Suppressor macrophage (primary cell): ENCODE measurements around the gene HCK.
A peak's percentile ranks its signal among the peaks of the same experiment; 100 is the strongest.

Experiments
- DNase-seq, 4 experiments: peaks; one replicate each; pipeline ENCODE4 v3.0.0-alpha.2; 2020 to 2022

Gene HCK

GRCh38 chr20:32062776-32063170 lies 10.7 kb downstream of the HCK start:
- DNase-seq, result peak; percentile 97 to 99 (median 98)

- DNase-seq, result peak; percentile 69 to 91 (median 86)
Observed at GRCh38 chr20:32063695-32064094, 11.7 kb downstream of the HCK start.

DNA sequence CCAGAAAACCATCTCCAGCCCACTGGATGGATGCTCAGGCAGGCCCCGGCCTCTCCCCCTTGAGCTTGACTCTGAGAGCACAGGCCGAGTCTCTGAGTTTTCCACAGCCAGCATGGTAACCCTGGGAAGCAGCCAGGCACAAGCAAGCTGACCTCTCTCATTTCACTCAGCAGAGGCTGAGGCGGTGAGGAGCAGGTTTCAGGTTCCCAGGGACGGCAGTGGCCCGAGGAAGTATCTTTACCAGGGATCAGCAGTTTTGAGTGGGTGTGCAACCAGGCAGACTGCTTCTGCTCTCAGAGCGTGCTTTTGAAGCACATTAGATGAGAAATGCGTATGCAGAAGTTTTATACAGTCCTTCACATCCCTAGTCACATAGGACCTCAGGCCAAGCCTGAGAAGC lies 12.6 kb downstream of the HCK start:
- DNase-seq, result peak; percentile 79 to 91 (median 90)

GRCh38 chr20:32067234-32067821 lies 15.3 kb downstream of the HCK start:
- DNase-seq, result peak; percentile 23 to 50 (median 28)

- no peak for DNase-seq
Observed at GRCh38 chr20:32068174-32068573, 16.1 kb downstream of the HCK start.

DNA sequence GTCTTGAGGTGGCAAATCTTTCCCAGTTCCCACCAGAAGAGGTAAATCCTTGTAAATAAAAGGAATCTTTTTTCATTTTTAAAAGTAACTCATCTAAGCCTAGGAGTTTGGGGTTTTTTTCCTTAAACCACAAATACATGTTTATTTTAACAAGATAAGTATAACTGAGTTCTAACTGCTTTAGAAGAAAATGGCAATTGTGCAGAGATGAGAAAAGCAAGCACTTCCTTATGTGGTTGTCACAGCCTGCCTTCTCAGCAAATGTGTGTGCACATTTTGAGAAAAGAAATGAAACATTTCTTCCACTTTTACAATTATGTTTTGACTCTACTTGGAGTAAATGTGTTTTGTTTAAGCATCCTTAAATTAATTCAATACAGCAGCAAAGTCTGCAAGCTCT lies 17.7 kb downstream of the HCK start:
- DNase-seq, result peak in 2 of 4 experiments; percentile 59 to 73

GRCh38 chr20:32070282-32070681 lies 18.2 kb downstream of the HCK start:
- no peak for DNase-seq

- DNase-seq, result no peak
Observed at GRCh38 chr20:32070690-32071213, 18.7 kb downstream of the HCK start.

- DNase-seq, result no peak
Observed at GRCh38 chr20:32071395-32072167, 19.5 kb downstream of the HCK start.

DNA sequence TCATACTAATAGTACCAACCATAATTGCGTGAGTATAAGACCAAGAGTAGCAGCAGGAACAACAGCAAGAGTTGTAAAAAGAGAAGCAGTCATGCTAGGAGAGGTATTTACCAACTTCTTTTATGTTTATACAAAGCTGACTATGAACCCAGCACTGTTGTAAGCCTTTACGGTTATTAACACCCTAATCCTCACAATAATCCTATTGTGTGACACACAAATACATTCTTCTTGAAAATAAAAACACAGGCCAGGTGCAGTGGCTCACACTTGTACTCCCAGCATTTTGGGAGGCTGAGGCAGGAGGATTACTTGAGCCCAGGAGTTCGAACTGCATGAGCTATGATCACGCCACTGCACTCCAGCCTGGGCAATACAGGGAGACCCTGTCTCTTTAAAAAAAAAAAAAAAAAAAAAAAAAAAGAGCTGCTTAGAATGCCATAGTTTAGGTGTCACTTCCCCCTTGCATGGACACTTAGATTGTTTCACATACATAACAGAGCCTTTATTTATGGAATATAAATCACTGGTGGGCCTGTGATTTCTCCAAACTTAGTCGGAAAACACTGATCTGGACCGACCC lies 20.2 kb downstream of the HCK start:
- no peak for DNase-seq

DNA sequence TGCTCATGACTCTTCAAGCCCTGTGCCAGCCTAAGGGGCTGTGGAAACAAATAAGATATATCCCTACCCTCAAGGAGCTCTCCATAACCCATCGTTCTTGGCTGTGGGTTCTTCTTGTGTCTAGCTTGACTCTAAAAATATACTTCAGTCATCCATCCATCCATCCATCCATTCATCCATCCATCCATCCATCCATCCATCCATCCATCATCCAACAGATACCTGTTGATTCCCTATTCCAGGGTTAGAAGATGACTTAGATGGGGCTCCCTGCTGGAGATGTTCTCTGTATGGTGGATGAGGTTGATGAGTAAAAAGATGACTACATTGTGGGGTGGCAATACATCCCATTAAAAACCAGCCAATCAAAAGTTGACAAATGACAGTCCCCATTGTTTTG lies 23.5 kb downstream of the HCK start:
- no peak for DNase-seq

- DNase-seq, result peak; percentile 69 to 87 (median 84)
Observed at GRCh38 chr20:32077190-32077589, 25.1 kb downstream of the HCK start.

- DNase-seq, result no peak
Observed at GRCh38 chr20:32078322-32078721, 26.3 kb downstream of the HCK start.

DNA sequence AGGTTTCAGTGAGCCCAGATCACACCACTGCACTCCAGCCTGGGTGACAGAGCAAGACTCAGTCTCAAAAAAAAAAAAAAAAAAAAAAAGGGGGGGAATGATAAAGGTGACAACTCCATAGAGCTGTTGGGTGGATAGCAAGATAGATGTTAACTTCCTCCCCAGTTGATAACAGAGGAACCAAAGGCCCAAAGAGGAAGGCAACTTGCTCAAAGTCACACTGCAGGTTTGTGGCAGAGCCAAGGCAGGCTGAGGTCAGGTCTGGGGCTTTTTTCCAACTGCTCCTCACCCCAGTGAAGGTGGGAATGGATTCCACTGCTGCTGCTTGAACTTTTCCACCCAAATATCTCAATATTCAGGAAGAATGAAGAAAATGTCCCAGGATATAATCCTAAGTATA lies 26.7 kb downstream of the HCK start:
- peak in 3 of 4 experiments; percentile 54 to 62 (median 61) for DNase-seq

DNA sequence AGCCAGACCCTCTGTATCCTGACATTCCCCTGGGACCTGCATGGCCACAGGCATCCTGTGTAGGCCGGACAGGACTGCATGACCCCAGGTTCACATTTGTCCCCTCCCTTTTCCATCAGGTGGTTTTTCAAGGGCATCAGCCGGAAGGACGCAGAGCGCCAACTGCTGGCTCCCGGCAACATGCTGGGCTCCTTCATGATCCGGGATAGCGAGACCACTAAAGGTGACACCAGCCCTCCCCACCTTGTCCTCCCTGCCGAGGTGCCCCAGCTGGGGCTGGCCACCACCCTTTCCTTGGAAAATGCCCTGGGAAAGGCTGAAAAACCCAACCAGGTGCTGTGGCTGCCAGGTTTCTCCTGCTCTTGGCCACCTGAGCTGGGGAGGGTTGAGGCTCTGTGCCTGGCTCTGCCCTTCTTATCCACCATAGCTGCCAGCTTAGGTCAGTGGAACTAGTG lies 27.6 kb downstream of the HCK start:
- DNase-seq, result no peak

- no peak for DNase-seq
Observed at GRCh38 chr20:32080783-32081182, 28.7 kb downstream of the HCK start.

DNA sequence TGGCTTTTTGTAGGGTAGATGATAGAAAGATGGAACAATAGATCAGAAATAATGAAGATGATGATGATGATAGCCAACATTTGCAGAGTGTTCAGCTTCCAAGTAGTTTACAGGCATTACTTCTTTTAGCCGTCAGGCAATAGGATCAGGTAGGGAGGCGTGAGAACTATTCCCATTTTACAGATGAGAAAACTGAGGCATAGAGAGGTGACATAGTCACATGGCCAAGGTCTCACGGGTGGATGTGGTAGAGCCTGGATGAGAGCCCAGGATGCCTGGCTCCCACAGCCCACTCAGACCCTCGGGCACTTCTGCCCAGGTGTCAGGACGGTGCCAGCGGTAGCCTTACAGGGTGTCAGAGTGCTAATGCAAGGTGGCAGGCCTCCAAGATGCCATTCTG lies 31.4 kb downstream of the HCK start:
- no peak for DNase-seq

DNA sequence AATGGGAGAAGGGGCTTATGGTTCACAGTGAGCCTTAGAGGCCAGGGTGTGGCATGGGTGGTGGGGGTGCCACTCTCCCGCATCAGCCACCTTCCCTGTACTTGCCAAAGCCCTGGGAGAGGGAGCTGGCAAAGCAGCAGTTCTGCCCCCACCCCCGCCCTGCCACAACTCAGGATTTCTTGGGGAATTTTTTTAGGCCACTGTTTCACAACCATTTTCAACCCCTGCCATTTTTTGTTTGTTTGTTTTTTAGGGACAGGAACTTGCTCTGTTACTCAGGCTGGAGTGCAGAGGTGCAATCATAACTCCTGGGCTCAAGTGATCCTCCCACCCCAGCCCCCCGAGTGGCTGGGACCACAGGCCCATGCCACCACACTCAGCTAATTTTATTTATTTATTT lies 35.0 kb downstream of the HCK start:
- no peak for DNase-seq

GRCh38 chr20:32088759-32089158 lies 36.7 kb downstream of the HCK start:
- DNase-seq, result no peak

DNA sequence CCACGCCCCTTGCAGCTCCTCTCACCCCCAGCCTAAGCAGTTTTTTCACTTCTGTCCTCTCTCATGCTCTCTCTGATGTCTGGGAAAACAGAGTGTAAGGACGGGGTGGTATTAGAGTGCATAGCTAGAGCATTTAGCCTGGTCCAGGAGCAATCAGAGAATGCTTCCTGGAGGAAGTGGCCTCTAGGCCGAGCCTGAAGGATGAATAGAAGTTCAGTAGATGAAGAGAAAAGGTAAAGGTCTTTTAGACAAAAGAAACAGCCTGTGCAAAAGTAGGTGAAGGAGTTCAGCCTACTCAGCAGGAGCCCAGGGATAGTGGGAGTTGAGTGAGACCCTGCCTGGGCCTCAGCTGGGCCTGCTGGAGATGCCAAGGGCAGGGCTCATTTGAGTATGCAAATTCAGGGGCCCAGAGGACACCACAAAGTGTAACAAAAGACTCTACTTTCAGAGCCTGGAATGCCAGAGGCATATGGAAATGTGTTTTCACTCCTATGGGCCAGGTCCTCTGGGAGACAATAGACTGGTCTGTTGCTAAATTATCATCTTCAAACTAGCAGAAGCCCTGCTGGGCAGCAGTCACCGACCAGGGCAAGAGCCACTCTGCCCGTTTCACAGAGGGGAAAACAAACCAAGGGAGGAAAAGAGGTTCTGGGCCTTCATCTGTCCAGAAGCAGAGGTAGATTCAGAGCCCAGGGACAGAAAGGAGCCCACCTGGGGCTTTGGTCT lies 37.8 kb downstream of the HCK start:
- DNase-seq, result no peak

- DNase-seq, result peak; percentile 85 to 92 (median 90)
Observed at GRCh38 chr20:32091888-32092346, 39.9 kb downstream of the HCK start.

GRCh38 chr20:32098786-32099185 lies 46.7 kb downstream of the HCK start:
- no peak for DNase-seq
